NCI-H524 treated with DMSO at 0.1 percent for 48 hours (cell line): ENCODE results near the gene LMLN.
"Not testable (repeated sequence)": the region's sequence is repeated elsewhere in the genome, so short reads cannot be mapped to it uniquely, and the experiment has no call there.

Source experiments
- DNase-seq: peaks from one replicate; lab custom pipeline; 2025; lab: John Stamatoyannopoulos, UW

LMLN gene

GRCh38 chr3:197956626-197956988 is 3.4 kb upstream of the LMLN start:
- DNase-seq, result no peak

- DNase-seq, result no peak
Measured at GRCh38 chr3:197957790-197958133, 2.3 kb upstream of the LMLN start.

GRCh38 chr3:197958346-197958745 is 1.7 kb upstream of the LMLN start:
- DNase-seq, result no peak

- DNase-seq, result not testable (repeated sequence)
Measured at GRCh38 chr3:197958848-197959247, 1.2 kb upstream of the LMLN start.

- DNase-seq, result no peak
Measured at GRCh38 chr3:197959500-197959890, 522 bp upstream of the LMLN start.

- DNase-seq, result no peak
Measured at GRCh38 chr3:197960694-197961581, 921 bp downstream of the LMLN start.

- DNase-seq, result no peak
Measured at GRCh38 chr3:197961582-197961945, 1.5 kb downstream of the LMLN start.

- no peak for DNase-seq
Measured at GRCh38 chr3:197963019-197963637, 3.1 kb downstream of the LMLN start.

GRCh38 chr3:197967337-197967989 is 7.4 kb downstream of the LMLN start:
- DNase-seq, result not testable (repeated sequence)

- DNase-seq, result no peak
Measured at GRCh38 chr3:197970588-197970987, 10.6 kb downstream of the LMLN start.

- no peak for DNase-seq
Measured at GRCh38 chr3:197974016-197974415, 14.0 kb downstream of the LMLN start.

GRCh38 chr3:197975311-197975710 is 15.3 kb downstream of the LMLN start:
- no peak for DNase-seq

GRCh38 chr3:197983076-197983475 is 23.1 kb downstream of the LMLN start:
- no peak for DNase-seq

GRCh38 chr3:197989651-197990050 is 29.6 kb downstream of the LMLN start:
- DNase-seq, result no peak

- no peak for DNase-seq
Measured at GRCh38 chr3:197994736-197995135, 34.7 kb downstream of the LMLN start.

GRCh38 chr3:197996855-197997254 is 36.8 kb downstream of the LMLN start:
- no peak for DNase-seq

GRCh38 chr3:197997936-197998335 is 37.9 kb downstream of the LMLN start:
- DNase-seq, result peak; percentile 76

- DNase-seq, result no peak
Measured at GRCh38 chr3:198017090-198017489, 57.1 kb downstream of the LMLN start.

- DNase-seq, result no peak
Measured at GRCh38 chr3:198018416-198018815, 58.4 kb downstream of the LMLN start.

- DNase-seq, result no peak
Measured at GRCh38 chr3:198019115-198019514, 59.1 kb downstream of the LMLN start.

- no peak for DNase-seq
Measured at GRCh38 chr3:198021320-198021719, 61.3 kb downstream of the LMLN start.

- no peak for DNase-seq
Measured at GRCh38 chr3:198022604-198023003, 62.6 kb downstream of the LMLN start.

GRCh38 chr3:198025644-198026043 is 65.6 kb downstream of the LMLN start:
- DNase-seq, result no peak
